MM.1S (cell line): ENCODE results near the gene ARCN1.

Source experiments
- DNase-seq: peaks from one replicate; pipeline ENCODE4 v3.0.0-alpha.2; 2015
- H2AFZ ChIP-seq: fragments of 300-600 bp; sonication (generic); 2 replicates; pipeline ENCODE4 v1.6.0; 2016; ENCODE audit warnings: antibody characterized with exemption, low read length
- H3F3A ChIP-seq: fragments of 300-600 bp; sonication (generic); 2 replicates; pipeline ENCODE4 v1.6.1; 2016; ENCODE audit warnings: mild to moderate bottlenecking, antibody characterized with exemption, low read length, moderate library complexity, mixed read lengths; ENCODE audit not compliant: insufficient read depth
- H3K27ac ChIP-seq: fragments of 300-600 bp; sonication (generic); 2 replicates; pipeline ENCODE4 v1.5.1; 2016; ENCODE audit warnings: mild to moderate bottlenecking, low read length
- H3K27me3 ChIP-seq: fragments of 300-600 bp; sonication (generic); replicated peaks from 2 replicates; pipeline ENCODE4 v1.6.0; 2016; ENCODE audit warnings: low read length; ENCODE audit not compliant: insufficient read depth
- H3K36me3 ChIP-seq: fragments of 300-600 bp; sonication (generic); replicated peaks from 2 replicates; pipeline ENCODE4 v1.6.1; 2016; ENCODE audit warnings: mild to moderate bottlenecking, low read length, mixed read lengths; ENCODE audit not compliant: insufficient read depth
- H3K4me1 ChIP-seq: fragments of 300-600 bp; sonication (generic); 2 replicates; pipeline ENCODE4 v1.6.1; 2016; ENCODE audit warnings: low read length, mixed read lengths
- H3K4me2 ChIP-seq: fragments of 300-600 bp; sonication (generic); 2 replicates; pipeline ENCODE4 v1.6.0; 2016; ENCODE audit warnings: low read depth, low read length
- H3K4me3 ChIP-seq: fragments of 300-600 bp; sonication (generic); 2 replicates; pipeline ENCODE4 v1.5.1; 2016; ENCODE audit warnings: low read length, mixed read lengths
- H3K79me2 ChIP-seq: fragments of 300-600 bp; sonication (generic); 2 replicates; pipeline ENCODE4 v1.6.1; 2016; ENCODE audit warnings: mixed run types, low read length, mixed read lengths
- H3K9ac ChIP-seq: fragments of 300-600 bp; sonication (generic); 2 replicates; pipeline ENCODE4 v1.6.1; 2016; ENCODE audit warnings: low read length, mixed read lengths
- H3K9me2 ChIP-seq: fragments of 300-600 bp; sonication (generic); replicated peaks from 2 replicates; pipeline ENCODE4 v1.6.1; 2016; ENCODE audit warnings: mild to moderate bottlenecking, low read length, mixed read lengths; ENCODE audit not compliant: insufficient read depth
- H3K9me3 ChIP-seq: fragments of 300-600 bp; sonication (generic); replicated peaks from 2 replicates; pipeline ENCODE4 v1.6.1; 2016; ENCODE audit warnings: mild to moderate bottlenecking, low read length, mixed read lengths; ENCODE audit not compliant: insufficient read depth
- H4K20me1 ChIP-seq: fragments of 300-600 bp; sonication (generic); 2 replicates; pipeline ENCODE4 v1.6.1; 2016; ENCODE audit warnings: mild to moderate bottlenecking, low read length, moderate library complexity, mixed read lengths; ENCODE audit not compliant: insufficient read depth
- CTCF ChIP-seq: fragments of 300-600 bp; sonication (generic); IDR thresholded peaks from 2 replicates; pipeline ENCODE4 v1.5.1; 2016; ENCODE audit warnings: antibody characterized with exemption, low read length, mixed read lengths
- EZH2 ChIP-seq: fragments of 300-600 bp; sonication (generic); optimal IDR thresholded peaks from 2 replicates; pipeline ENCODE3; 2017; ENCODE audit warnings: low read depth, mild to moderate bottlenecking, antibody characterized with exemption, low read length, mixed read lengths
- EZH2phosphoT487 ChIP-seq: fragments of 300-600 bp; sonication (generic); IDR thresholded peaks from 2 replicates; pipeline ENCODE4 v1.6.1; 2018; ENCODE audit warnings: antibody characterized with exemption, low read length

ARCN1 gene

GRCh38 chr11:118536726-118537125 lies 35.5 kb upstream of the ARCN1 start:
- Histone ChIP-seq H3K27ac (no peak overlapping the region), H3K9me3 (no peaks in the 10 kb centered on the region), H3K4me2 (no peak overlapping the region), H3K27me3 (no peaks in the 10 kb centered on the region), H3K9ac (no peak overlapping the region), H3K4me3 (no peak overlapping the region), H3K79me2 (no peaks in the 10 kb centered on the region), H3K36me3 (no peaks in the 10 kb centered on the region), H3F3A (no peaks in the 10 kb centered on the region), H3K9me2 (no peaks in the 10 kb centered on the region), H2AFZ (no peak overlapping the region), H3K4me1 (no peaks in the 10 kb centered on the region), H4K20me1 (no peaks in the 10 kb centered on the region)
- no peak for TF ChIP-seq EZH2phosphoT487
- TF ChIP-seq EZH2, result no peak
- no peak for TF ChIP-seq CTCF
- no peak for DNase-seq

- Histone ChIP-seq H3F3A (no peaks in the 10 kb centered on the region), H4K20me1 (no peaks in the 10 kb centered on the region), H3K9me2 (no peaks in the 10 kb centered on the region), H3K27me3 (no peaks in the 10 kb centered on the region), H3K4me2 (no peak overlapping the region), H3K27ac (no peak overlapping the region), H3K9me3 (no peaks in the 10 kb centered on the region), H3K4me1 (no peaks in the 10 kb centered on the region), H3K4me3 (no peak overlapping the region), H3K79me2 (no peaks in the 10 kb centered on the region), H2AFZ (no peak overlapping the region), H3K36me3 (no peaks in the 10 kb centered on the region), H3K9ac (no peak overlapping the region)
- TF ChIP-seq EZH2, result no peak
- TF ChIP-seq EZH2phosphoT487, result no peak
- TF ChIP-seq CTCF, result no peak
- DNase-seq, result no peak
These were observed 34.7 kb upstream of the ARCN1 start for GRCh38 chr11:118537409-118537980.

- H3F3A ChIP-seq, result no peaks in the 10 kb centered on the region
- no peaks in the 10 kb centered on the region for H3K9me3 ChIP-seq
- H2AFZ ChIP-seq, result no peak overlapping the region
- no peaks in the 10 kb centered on the region for H3K27me3 ChIP-seq
- H3K36me3 ChIP-seq, result no peaks in the 10 kb centered on the region
- H3K27ac ChIP-seq, result no peak overlapping the region
- no peak for DNase-seq
- H3K4me2 ChIP-seq, result no peak overlapping the region
- no peak for TF ChIP-seq CTCF
- TF ChIP-seq EZH2phosphoT487, result no peak
- TF ChIP-seq EZH2, result no peak
- H3K4me3 ChIP-seq, result no peak overlapping the region
- no peak overlapping the region for H3K9ac ChIP-seq
- no peaks in the 10 kb centered on the region for H3K9me2 ChIP-seq
- no peaks in the 10 kb centered on the region for H3K79me2 ChIP-seq
- H3K4me1 ChIP-seq, result no peaks in the 10 kb centered on the region
- no peaks in the 10 kb centered on the region for H4K20me1 ChIP-seq
These were observed 28.1 kb upstream of the ARCN1 start for GRCh38 chr11:118544010-118544646.
